IPS-18c (cell line): Measurements from ENCODE around the gene WWOX.

Experiments
- H3K4me3 ChIP-seq: 2 replicates; pipeline ENCODE4 v1.7.0; 2013; ENCODE audit warnings: low read depth, mild to moderate bottlenecking, low read length, moderate library complexity; ENCODE audit not compliant: insufficient read depth
- H3K9me3 ChIP-seq: one replicate; pipeline ENCODE4 v1.6.1; 2013; ENCODE audit warnings: mild to moderate bottlenecking, low read length, moderate library complexity; ENCODE audit not compliant: control insufficient read depth, insufficient read depth

The WWOX gene

DNA sequence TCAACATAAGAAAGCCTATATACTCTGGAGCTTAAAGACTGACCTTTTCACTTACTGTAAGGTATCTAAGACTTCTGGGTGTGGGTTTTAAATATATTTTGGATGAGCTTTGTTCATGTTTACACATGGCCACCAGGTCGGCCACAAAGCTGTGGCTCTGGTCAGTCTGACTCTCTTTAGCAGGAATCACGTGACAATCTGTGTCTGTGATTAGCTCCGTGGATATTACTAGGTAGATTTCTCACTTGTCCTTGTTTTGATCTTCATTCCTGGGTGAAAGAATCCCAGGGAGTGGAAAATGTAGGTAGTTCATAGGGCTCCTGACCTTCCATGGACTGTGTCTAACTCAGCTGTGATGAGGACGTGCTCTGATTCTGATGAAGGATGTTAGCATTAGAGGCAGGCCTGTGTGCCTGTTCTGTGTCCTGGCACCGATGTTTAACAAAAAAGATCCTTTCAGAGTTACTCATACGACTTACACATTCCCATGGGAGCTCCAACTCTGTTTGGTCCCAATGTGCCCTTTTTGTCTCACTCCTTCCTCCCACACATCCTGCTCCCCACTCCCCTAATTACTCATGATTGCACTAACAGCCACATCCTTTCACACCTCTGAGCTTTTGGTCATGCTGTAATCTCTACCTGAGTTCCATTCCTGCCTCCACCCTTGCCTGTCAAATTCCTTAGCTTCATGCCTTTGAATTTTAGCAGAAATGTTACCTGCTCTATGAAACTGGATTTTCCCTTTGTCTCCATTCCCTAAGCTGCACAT, 1076.0 kb downstream of the WWOX start:
- H3K4me3 ChIP-seq = no peak overlapping the region
- no peaks in the 10 kb centered on the region for H3K9me3 ChIP-seq

DNA sequence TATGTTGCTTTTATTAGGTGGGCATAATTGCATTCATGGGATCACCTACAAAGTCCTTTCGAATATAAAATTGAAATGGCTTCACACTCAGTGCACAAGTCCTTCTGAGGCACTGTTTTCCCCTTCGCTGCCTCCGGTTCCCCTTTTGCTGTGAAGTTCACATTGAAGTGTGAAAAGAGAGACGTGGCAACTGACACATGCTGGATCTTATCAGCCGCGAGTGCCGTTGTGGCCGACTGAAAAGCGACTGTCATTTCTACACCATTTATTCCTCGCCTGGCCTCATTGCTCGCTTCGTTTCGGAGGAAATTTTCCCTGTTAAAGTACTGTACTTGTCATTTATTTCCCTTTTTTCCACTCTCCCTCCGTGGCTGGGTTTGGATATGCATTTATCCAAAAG, 1077.6 kb downstream of the WWOX start:
- H3K9me3 ChIP-seq = no peaks in the 10 kb centered on the region

DNA sequence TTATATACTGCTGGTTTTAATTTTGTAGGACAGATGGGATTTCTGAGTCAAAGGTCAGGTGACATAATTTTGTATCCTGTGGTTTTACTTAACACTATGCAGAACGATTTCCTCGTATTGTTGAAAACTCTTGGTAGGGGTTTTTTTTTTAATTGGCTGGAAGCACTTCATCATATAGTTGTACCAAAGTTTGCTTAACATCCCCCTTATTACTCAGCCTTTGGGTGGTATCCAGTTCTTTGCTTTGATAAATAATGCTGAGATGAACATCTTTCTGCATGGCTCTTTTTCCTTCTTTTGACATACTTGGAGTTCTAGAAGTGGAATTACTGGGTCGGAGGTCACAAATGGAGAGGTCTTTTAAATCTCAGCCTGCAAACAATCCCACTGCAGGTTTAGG, 1082.0 kb downstream of the WWOX start:
- no peaks in the 10 kb centered on the region for H3K9me3 ChIP-seq
- no peak overlapping the region for H3K4me3 ChIP-seq

More for the DNA sequence above, 1077.6 kb downstream of the WWOX start:
- no peak overlapping the region for H3K4me3 ChIP-seq

DNA sequence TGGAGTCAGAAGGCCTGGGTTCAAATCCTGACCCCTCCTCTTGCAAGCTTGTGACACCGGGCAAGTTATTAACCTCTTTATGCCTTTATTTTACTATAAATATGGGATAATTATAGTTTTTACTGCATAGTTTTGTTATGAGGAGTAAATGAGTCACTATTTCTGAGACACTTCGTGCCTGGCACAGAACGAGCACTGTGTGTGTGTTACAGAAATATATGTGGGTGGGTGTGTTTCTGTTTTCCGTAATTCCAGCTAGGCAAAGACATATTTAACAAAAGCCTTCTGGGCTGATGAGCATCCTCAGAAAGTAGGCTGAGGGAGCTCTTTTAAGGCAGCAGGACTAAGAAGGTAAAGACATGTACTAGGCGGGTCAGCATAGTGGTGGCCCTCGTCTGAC, 1083.2 kb downstream of the WWOX start:
- Histone ChIP-seq H3K9me3 (no peaks in the 10 kb centered on the region), H3K4me3 (no peak overlapping the region)

DNA sequence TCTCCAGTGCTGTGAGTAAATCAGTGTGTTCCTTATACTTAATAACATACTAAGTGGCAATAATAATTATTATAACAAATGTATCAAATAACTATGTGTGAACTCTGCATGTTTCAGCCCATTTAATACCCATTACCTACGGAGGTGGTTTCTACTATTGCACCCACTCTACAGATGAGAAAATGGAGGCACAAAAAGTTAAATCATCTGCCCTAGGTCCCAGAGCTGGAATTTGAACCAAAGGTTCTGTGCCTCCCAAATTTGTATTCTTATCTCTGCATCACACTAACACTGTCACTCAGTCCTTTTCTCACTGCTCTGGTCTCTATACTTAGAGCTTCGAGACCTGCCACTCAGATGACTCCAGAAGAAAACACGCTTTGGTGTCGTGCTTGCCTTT, 1084.1 kb downstream of the WWOX start:
- H3K4me3 ChIP-seq = no peak overlapping the region
- no peaks in the 10 kb centered on the region for H3K9me3 ChIP-seq

- Histone ChIP-seq H3K9me3 (no peaks in the 10 kb centered on the region), H3K4me3 (no peak overlapping the region)
Measured at GRCh38 chr16:79184464-79185030, 1085.1 kb downstream of the WWOX start.

- no peaks in the 10 kb centered on the region for H3K9me3 ChIP-seq
- no peak overlapping the region for H3K4me3 ChIP-seq
Measured at GRCh38 chr16:79185711-79186110, 1086.3 kb downstream of the WWOX start.

GRCh38 chr16:79186196-79186595, 1086.7 kb downstream of the WWOX start:
- Histone ChIP-seq H3K9me3 (no peaks in the 10 kb centered on the region), H3K4me3 (no peak overlapping the region)

GRCh38 chr16:79188115-79188738, 1088.8 kb downstream of the WWOX start:
- Histone ChIP-seq H3K4me3 (no peak overlapping the region), H3K9me3 (no peaks in the 10 kb centered on the region)

GRCh38 chr16:79188739-79189122, 1089.3 kb downstream of the WWOX start:
- H3K9me3 ChIP-seq = no peaks in the 10 kb centered on the region

GRCh38 chr16:79190542-79190941, 1091.1 kb downstream of the WWOX start:
- no peaks in the 10 kb centered on the region for H3K9me3 ChIP-seq
- no peak overlapping the region for H3K4me3 ChIP-seq

More at GRCh38 chr16:79188739-79189122, 1089.3 kb downstream of the WWOX start:
- no peak overlapping the region for H3K4me3 ChIP-seq

- Histone ChIP-seq H3K4me3 (no peak overlapping the region), H3K9me3 (no peaks in the 10 kb centered on the region)
Measured at GRCh38 chr16:79191933-79192332, 1092.5 kb downstream of the WWOX start.

GRCh38 chr16:79192904-79193303, 1093.5 kb downstream of the WWOX start:
- H3K4me3 ChIP-seq = no peak overlapping the region
- H3K9me3 ChIP-seq = no peaks in the 10 kb centered on the region

- H3K4me3 ChIP-seq = no peak overlapping the region
- no peaks in the 10 kb centered on the region for H3K9me3 ChIP-seq
Measured at GRCh38 chr16:79194291-79194690, 1094.8 kb downstream of the WWOX start.

DNA sequence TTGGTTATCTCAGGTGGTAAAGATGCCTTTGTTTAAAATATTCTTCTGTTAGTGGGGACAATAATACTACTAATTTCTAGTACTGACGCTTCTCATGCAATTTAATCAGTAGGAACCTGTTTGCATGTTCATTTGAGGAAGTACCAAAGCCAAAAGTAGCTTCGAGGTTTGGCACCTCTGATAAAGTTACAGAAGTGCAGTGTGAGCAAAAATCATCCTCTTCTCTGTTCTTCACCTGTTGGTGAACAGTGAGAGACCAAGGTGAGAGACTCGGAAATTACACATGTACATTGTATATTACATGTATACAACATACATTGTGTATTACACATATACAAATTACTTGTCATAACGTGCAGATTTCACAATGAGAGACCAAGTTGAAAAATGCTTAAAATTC, 1096.5 kb downstream of the WWOX start:
- Histone ChIP-seq H3K4me3 (no peak overlapping the region), H3K9me3 (no peaks in the 10 kb centered on the region)

- H3K4me3 ChIP-seq = no peak overlapping the region
Measured at GRCh38 chr16:79201436-79201835, 1102.0 kb downstream of the WWOX start.

GRCh38 chr16:79202977-79203376, 1103.5 kb downstream of the WWOX start:
- H3K9me3 ChIP-seq = no peaks in the 10 kb centered on the region

More at GRCh38 chr16:79201436-79201835, 1102.0 kb downstream of the WWOX start:
- H3K9me3 ChIP-seq = no peaks in the 10 kb centered on the region

DNA sequence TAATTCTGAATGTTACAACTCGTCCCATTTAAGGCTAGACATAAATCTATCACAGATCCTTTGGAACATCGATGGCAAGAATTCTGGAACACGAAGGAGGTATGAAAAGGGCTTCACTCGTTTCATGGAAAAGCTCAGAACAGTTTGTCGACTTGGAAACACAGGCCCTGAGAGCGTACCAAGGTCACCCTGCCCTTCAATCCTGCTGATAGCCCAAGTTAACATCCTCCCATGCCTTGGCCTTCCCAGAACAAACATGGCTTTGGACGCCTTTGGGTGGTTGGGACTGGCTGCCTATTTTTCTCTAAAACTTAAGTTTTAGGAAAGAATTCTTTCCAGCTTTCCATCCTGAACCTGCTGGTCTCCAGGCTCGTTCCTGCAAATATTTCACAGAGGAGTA, 1105.0 kb downstream of the WWOX start:
- Histone ChIP-seq H3K9me3 (no peaks in the 10 kb centered on the region), H3K4me3 (no peak overlapping the region)

More at GRCh38 chr16:79202977-79203376, 1103.5 kb downstream of the WWOX start:
- no peak overlapping the region for H3K4me3 ChIP-seq
